NK-92 (cell line): Measurements from ENCODE around the gene CDH13.

ENCODE experiments used
- DNase-seq: peaks from one replicate; lab custom pipeline; 2025; ENCODE audit not compliant: unreplicated experiment; lab: John Stamatoyannopoulos, UW

CDH13 gene

GRCh38 chr16:82735673-82736091 is 108.9 kb downstream of the CDH13 start:
- no peak for DNase-seq

GRCh38 chr16:82736224-82736623 is 109.5 kb downstream of the CDH13 start:
- DNase-seq: no peak

- DNase-seq: no peak
Measured at GRCh38 chr16:82738699-82739098, 111.9 kb downstream of the CDH13 start.

GRCh38 chr16:82741073-82741615 is 114.4 kb downstream of the CDH13 start:
- DNase-seq: no peak

- DNase-seq: no peak
Measured at GRCh38 chr16:82744958-82745357, 118.2 kb downstream of the CDH13 start.

DNA sequence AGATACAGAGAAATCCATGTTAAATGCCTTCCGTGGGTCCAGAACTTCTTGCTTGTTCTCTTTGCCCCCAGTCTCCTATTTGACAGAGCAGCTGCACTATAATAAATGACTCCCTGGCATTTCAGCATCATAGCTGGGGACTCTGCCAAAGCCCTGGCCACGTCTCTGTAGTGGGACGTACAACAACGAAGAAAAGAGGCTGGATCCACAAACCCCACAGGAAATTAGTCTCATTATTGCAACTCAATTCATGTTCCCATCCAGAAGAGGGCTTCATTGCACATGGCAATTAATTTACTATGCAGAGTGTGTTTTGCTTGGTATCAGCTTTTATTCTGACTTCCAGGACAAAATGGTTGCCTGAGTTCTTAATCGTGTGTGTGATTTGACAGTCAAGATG is 121.3 kb downstream of the CDH13 start:
- DNase-seq: no peak

DNA sequence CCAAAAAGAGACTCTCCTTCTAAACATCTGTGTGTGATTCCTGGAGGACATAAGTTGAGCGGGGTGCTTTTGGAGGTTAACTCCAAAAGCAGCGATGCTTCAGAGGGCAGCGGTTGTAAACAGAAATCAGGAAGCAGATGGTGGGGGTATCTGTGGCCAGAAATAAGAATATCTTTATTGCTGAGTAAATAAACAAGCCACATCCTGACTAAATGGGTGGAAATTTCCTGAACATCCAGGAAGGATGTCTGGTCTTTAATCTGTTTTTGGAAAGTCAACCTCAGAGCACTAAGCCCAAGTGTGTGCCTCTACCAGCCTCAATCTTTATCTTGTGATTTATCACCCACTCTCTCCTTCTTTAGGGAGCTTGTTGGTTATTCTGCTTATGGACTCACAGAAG is 123.3 kb downstream of the CDH13 start:
- DNase-seq: no peak

DNA sequence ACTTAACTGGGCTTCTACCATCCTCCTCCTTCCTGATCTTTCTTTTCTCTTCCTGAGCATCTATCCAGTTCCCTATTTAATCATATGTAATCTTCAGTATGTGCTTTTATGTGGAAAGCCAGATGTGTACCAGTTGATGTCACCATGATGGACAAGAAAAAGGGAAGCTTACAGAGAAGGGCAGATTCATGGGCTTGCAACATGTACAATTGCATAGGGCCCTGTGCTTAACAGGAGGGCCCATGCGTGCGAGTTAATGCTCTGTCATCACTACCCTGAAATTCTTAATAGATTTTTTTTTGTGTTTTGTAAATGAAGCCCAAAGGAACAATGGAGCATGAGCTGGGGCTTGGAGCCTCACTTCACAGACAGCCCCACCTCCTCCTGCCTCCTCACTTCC is 124.3 kb downstream of the CDH13 start:
- no peak for DNase-seq

DNA sequence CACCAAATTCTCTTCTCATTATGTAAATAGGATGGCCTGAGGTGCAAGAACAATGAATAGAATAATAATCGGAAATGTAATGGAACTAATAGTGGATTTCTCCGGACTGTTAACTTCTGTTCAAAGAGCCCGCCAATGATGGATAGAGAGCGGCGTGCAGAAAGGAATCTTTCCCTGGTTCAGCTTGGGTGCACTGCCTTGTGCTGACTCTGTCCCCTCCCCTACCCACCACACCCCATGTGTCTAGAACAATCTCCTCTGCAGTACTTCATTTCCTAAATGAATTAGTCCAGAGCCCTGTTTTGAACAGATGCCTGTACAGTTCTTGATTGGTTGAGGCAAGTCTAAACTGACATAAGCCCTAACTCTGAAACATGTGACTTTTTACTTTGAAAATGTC is 125.4 kb downstream of the CDH13 start:
- no peak for DNase-seq

GRCh38 chr16:82753821-82754220 is 127.1 kb downstream of the CDH13 start:
- no peak for DNase-seq

GRCh38 chr16:82754716-82755513 is 128.1 kb downstream of the CDH13 start:
- DNase-seq: no peak

GRCh38 chr16:82755570-82756282 is 129.0 kb downstream of the CDH13 start:
- no peak for DNase-seq

DNA sequence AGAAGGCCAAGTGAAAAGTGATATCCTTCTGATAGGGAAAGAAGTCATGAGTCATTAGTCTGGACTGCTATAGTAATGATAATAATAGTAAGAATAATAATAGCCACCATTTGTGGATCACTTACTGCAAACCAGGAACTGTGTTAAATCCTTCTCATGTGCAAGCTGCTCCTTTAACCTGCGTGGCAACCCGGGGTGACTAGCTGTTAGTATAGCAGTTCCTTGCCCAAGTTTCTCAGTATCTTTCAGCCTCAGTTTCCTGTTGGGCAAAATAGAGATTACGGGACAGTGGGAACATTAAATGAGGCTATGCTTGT is 129.5 kb downstream of the CDH13 start:
- no peak for DNase-seq

GRCh38 chr16:82758406-82758805 is 131.6 kb downstream of the CDH13 start:
- DNase-seq: no peak

DNA sequence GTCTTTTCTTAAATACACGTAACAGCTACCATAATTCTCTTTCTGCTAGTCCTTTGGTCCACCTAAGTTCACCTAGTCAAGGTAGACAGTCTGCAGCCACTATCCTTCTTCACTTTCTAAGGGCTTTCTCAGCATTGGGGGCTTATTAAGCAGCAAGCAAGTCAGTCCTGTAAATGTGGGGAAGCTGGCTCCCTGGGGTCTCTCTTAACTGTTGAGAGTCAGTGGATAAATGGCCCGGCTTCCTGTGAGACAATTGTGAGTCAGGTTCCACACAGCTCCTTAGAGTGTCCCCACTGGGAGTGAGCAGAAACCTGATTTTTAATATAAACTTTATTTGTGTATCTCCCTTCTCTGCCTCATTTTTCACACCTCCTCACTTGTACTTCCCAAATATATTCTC is 132.1 kb downstream of the CDH13 start:
- DNase-seq: no peak

- DNase-seq: no peak
Measured at GRCh38 chr16:82761236-82761635, 134.5 kb downstream of the CDH13 start.

DNA sequence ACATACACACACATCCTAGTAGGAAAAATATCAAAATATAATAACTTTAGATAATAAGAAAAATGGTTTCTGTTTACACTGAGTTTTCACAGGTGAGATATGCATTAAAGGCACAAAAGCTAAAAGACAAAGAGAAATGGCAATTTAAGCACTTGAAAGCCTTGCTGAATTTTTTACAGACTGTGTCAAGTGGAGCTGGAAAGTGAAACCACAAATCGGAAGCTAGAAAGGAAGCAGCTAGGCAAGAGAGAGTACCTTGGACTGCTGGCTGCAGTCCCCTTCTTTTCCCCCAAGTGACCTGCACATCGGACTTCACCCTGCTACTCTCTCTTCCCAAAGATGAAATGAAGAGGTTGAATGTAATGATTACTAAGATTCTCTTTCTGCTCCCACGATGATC is 135.1 kb downstream of the CDH13 start:
- DNase-seq: no peak

DNA sequence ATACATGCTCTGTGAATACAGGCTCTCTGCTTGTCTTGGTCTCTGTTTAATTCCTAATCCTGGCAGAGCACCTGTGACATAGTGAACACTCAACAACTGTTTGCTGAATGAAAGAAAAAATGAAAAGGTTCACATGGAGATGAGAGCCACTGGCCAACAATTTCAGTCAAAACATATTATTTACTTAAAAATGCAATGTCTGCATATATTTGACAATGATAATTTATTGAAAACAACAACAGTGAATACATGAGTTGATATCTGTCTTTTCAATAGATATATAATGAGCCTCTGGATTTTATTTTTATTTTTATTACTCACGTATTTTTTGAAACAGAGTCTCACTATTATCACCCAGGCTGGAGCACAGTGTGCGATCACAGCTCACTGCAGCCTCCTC is 136.6 kb downstream of the CDH13 start:
- no peak for DNase-seq

GRCh38 chr16:82767198-82767597 is 140.4 kb downstream of the CDH13 start:
- no peak for DNase-seq

GRCh38 chr16:82767808-82768207 is 141.0 kb downstream of the CDH13 start:
- no peak for DNase-seq

- no peak for DNase-seq
Measured at GRCh38 chr16:82769845-82770244, 143.1 kb downstream of the CDH13 start.

- DNase-seq: no peak
Measured at GRCh38 chr16:82772215-82772614, 145.4 kb downstream of the CDH13 start.
